Neutrophil (primary cell): ENCODE measurements around the gene THSD7B.

Experiments used
- H3K27ac ChIP-seq: fragments of 200-600 bp; sonication (generic); 2 replicates; pipeline ENCODE4 v1.5.1; 2016; ENCODE audit warnings: mild to moderate bottlenecking, moderate library complexity
- H3K27me3 ChIP-seq: fragments of 200-600 bp; sonication (generic); 2 replicates; pipeline ENCODE4 v1.6.0; 2016; ENCODE audit warnings: mild to moderate bottlenecking
- H3K36me3 ChIP-seq: fragments of 200-600 bp; sonication (generic); 2 replicates; pipeline ENCODE4 v1.5.1; 2017
- H3K4me1 ChIP-seq, 2 experiments: fragments of 200-600 bp in 1 of 2; sonication (generic) in 1 of 2; 1 replicate in 1 of 2; 2 replicates in 1 of 2; pipeline versions ENCODE4 v1.5.1 to v1.6.1; 2013 to 2016; ENCODE audit warnings: low read depth in 1 of 2, low read length in 1 of 2, mild to moderate bottlenecking in 1 of 2, moderate library complexity in 1 of 2; ENCODE audit not compliant: control insufficient read depth in 1 of 2, insufficient read depth in 1 of 2
- H3K4me3 ChIP-seq, 2 experiments: fragments of 200-600 bp in 1 of 2; sonication (generic) in 1 of 2; 1 replicate in 1 of 2; 2 replicates in 1 of 2; pipeline ENCODE4 v1.5.1; 2013 to 2016; ENCODE audit warnings: low read depth in 1 of 2, low read length in 1 of 2, mild to moderate bottlenecking in 1 of 2, moderate library complexity in 1 of 2
- H3K9me3 ChIP-seq: fragments of 200-600 bp; sonication (generic); 2 replicates; pipeline ENCODE4 v1.5.1; 2016
- TF ChIP-seq, protein P1 (sequence below): fragments of 200-600 bp; sonication (generic); IDR thresholded peaks from 2 replicates; pipeline ENCODE4 v1.5.1; 2016; ENCODE audit warnings: antibody characterized with exemption

The THSD7B gene

DNA sequence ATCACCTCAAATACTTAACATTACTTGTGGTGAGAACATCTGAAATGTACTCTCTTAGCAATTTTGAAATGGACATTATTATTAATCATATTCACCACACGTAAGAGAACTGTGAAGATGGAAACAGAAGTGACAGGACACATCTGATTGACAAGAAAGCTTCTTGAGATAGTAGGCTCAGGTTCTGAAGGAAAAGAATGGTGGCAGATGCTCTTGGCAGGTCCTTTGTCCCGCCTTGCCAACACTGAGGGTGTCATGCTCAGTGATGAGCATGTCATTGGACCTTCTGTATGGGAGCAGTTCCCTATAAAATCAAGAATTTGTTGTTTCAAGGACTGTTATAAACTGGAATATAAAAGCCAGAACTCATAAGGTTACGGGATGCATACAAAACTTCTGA, 428.1 kb downstream of the THSD7B start:
- no peak overlapping the region for H3K4me3 ChIP-seq
- no peaks in the 10 kb centered on the region for H3K27me3 ChIP-seq
- no peak overlapping the region for H3K27ac ChIP-seq
- H3K36me3 ChIP-seq, result no peaks in the 10 kb centered on the region
- no peaks in the 10 kb centered on the region for H3K4me1 ChIP-seq
- H3K9me3 ChIP-seq, result no peaks in the 10 kb centered on the region
- TF ChIP-seq, protein P1, sequence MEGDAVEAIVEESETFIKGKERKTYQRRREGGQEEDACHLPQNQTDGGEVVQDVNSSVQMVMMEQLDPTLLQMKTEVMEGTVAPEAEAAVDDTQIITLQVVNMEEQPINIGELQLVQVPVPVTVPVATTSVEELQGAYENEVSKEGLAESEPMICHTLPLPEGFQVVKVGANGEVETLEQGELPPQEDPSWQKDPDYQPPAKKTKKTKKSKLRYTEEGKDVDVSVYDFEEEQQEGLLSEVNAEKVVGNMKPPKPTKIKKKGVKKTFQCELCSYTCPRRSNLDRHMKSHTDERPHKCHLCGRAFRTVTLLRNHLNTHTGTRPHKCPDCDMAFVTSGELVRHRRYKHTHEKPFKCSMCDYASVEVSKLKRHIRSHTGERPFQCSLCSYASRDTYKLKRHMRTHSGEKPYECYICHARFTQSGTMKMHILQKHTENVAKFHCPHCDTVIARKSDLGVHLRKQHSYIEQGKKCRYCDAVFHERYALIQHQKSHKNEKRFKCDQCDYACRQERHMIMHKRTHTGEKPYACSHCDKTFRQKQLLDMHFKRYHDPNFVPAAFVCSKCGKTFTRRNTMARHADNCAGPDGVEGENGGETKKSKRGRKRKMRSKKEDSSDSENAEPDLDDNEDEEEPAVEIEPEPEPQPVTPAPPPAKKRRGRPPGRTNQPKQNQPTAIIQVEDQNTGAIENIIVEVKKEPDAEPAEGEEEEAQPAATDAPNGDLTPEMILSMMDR, result no peak

DNA sequence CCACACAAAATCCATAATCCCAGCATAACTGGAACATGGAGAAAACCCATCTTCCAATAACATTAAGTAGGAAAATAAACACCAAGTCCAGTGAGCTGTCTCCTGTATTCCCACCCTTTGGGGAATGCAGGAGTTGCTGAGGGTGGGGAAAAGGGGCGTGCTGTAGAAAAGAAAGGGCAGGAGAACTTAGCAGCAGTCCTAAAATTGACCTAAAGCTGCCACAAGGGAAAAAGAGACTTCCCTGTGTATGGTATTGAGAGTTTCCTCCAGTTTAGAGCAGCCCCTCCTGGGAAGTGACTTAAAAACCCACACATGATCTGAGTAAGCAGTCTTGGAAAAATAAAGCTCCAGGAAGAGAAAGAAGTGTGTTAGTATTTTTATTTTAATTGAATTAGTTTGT, 428.8 kb downstream of the THSD7B start:
- Histone ChIP-seq H3K27ac (no peak overlapping the region), H3K36me3 (no peaks in the 10 kb centered on the region), H3K27me3 (no peaks in the 10 kb centered on the region), H3K9me3 (no peaks in the 10 kb centered on the region), H3K4me3 (no peak overlapping the region), H3K4me1 (no peaks in the 10 kb centered on the region)
- TF ChIP-seq, protein P1, result no peak

DNA sequence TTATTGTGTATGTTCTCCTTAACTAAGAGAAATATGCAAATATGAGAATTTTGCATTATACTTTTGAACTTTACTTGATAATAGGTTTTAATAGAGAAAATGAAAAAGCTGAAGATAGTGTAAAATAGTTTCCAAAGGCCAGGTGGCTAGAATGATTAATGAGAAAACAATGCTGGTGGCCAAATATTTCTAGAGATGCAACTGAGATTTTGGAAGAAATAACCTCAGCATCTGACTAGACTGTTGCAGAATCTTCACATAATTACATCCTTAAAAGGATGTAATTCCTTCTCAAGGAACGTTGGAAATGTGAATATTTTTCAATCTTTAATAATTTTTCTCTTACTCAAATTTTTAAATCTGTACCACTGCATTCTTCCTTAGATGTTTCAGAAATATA, 434.4 kb downstream of the THSD7B start:
- H3K27ac ChIP-seq, result no peak overlapping the region
- no peaks in the 10 kb centered on the region for H3K9me3 ChIP-seq
- TF ChIP-seq, protein P1, result no peak
- H3K36me3 ChIP-seq, result no peaks in the 10 kb centered on the region
- no peaks in the 10 kb centered on the region for H3K27me3 ChIP-seq
- no peaks in the 10 kb centered on the region for H3K4me1 ChIP-seq
- no peak overlapping the region for H3K4me3 ChIP-seq

DNA sequence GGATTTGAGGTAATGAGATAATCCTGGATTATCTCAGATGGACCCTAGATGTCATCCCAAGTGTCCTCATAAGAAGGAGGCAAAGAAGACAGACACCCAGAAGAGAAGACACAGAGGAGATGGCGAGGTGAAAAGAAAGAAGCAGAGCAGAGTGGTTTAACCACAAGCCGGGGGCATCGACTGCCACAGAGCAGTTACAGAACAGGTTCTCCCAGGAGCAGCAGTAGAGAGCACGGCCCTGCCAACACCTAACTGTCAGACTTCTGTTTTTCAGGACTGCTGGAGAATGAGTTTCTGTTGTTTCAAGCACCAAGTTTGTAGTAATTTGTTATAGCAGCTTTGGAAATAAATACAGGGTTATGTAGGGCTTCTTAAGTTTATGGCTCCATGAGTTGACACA, 437.0 kb downstream of the THSD7B start:
- Histone ChIP-seq H3K4me1 (no peaks in the 10 kb centered on the region), H3K27me3 (no peaks in the 10 kb centered on the region), H3K9me3 (no peaks in the 10 kb centered on the region), H3K36me3 (no peaks in the 10 kb centered on the region), H3K27ac (no peak overlapping the region), H3K4me3 (no peak overlapping the region)
- TF ChIP-seq, protein P1, result no peak

DNA sequence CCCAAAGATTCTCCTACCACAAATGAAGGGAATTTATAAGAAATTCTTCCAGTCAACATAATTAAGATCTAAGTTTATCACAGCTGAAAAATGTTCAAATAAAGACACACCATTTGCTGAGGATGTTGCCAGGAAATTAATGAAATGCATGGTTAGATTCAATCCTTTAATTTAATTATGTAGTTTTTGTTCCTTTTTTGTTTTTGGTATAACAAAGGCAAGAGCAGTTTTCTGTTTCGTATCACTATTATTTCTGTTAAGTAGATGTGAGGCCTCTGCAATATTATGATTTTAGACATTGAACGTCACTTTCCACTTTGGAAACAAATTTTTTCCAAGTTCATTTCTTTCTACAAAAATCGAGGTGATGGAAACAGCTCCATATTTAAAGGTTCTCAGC, 440.0 kb downstream of the THSD7B start:
- H3K27ac ChIP-seq, result no peak overlapping the region
- H3K9me3 ChIP-seq, result no peaks in the 10 kb centered on the region
- no peaks in the 10 kb centered on the region for H3K4me1 ChIP-seq
- TF ChIP-seq, protein P1, result no peak
- H3K4me3 ChIP-seq, result no peak overlapping the region
- no peaks in the 10 kb centered on the region for H3K27me3 ChIP-seq
- no peaks in the 10 kb centered on the region for H3K36me3 ChIP-seq

DNA sequence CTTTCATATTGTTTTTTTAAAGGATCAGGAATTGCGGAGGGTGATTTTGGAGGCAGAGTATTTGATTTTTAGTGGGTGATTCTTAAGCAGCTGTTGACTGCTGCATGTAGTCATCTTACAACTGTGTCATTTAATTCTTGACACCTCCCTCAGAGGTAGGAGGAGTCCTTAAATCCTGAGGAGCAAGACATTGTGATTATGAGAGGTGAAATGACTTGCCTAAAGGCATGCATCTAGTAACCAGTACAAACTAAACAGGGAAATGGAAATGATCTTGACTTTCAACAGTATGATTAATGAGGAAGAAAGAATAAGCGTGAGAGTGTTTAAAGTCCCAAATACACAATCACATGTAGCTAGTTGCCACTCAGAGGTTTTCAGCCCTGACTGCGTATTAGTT, 440.7 kb downstream of the THSD7B start:
- Histone ChIP-seq H3K36me3 (no peaks in the 10 kb centered on the region), H3K4me1 (no peaks in the 10 kb centered on the region), H3K9me3 (no peaks in the 10 kb centered on the region), H3K27me3 (no peaks in the 10 kb centered on the region), H3K27ac (no peak overlapping the region), H3K4me3 (no peak overlapping the region)
- TF ChIP-seq, protein P1, result no peak
